Activated CD8-positive, alpha-beta memory T cell treated with anti-CD3 and anti-CD28 coated beads for 4 hours (primary cell): ENCODE results near the gene SNX27.
"Not testable (repeated sequence)": the region's sequence is repeated elsewhere in the genome, so short reads cannot be mapped to it uniquely, and the experiment has no call there.

Experiments
- DNase-seq, 2 donors: peaks; one replicate each; pipeline ENCODE4 v3.0.0-alpha.2; 2020; ENCODE audit warnings: low read depth in 2 of 2

SNX27 gene

DNA sequence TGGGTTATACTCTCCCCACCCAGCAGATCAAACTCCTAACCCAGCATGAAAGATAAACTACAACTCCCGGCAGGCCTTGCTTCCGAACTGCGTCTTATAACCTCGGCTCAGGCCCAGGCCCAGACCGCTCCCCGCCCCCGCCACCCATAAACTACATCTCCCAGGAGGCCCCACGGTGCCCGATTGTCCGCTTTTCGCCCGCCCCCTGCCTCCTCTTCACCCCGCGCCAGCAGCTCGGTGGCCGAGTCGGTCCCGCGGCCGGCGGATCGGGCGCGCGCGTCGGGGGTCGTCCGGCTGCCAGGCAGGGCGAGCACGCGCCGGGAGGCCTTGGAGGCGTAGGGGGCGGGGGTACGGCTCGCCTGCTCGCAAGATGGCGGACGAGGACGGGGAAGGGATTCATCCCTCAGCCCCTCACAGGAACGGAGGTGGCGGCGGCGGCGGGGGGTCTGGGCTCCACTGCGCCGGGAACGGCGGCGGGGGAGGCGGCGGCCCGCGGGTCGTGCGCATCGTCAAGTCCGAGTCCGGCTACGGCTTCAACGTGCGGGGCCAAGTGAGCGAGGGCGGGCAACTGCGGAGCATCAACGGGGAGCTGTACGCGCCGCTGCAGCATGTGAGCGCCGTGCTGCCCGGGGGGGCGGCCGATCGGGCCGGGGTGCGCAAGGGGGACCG is at the start of gene SNX27:
TSS of gene SNX27 (plus strand) at position 219 of the 669 bp plus-strand sequence. CDS start at position 371, 152 bp downstream.
- DNase-seq = peak; percentile 71 to 81

DNA sequence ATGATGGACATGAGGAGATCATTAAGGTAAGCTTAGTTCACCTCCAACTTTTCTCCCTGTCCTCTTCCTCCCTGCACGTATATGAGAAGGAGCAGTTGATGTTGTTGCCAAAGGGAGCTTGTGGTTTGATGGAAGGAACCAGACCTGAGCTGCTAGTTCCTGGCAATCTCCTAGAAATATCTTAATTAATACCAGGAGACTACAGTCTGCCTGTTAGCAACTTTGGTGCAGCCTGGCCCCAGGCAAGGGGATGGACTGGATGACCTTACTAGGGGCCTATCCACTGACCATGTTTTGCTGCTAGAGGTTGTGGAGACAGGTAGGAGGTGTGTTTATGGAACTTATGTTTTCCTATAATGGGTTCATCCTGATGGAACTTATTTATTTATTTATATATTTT is 49.2 kb upstream of the SNX27 start:
- DNase-seq = no peak

DNA sequence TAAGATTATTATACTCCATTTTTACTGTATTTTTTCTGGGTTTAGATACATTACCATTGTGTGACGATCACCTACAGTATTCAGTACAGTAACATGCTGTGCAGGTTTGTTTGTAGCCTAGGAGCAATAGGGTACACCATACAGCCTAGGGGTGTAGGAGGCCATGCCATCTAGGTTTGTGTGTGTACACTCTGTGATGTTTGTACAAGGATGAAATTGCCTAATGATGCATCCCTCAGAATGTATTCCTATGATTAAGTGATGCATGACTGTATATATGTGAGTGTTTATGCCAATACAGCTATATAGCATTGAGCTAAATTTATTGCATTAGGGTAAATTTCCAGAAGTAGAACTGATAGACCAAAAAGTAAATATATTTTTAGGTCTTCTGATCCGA is 48.5 kb upstream of the SNX27 start:
- DNase-seq = no peak

DNA sequence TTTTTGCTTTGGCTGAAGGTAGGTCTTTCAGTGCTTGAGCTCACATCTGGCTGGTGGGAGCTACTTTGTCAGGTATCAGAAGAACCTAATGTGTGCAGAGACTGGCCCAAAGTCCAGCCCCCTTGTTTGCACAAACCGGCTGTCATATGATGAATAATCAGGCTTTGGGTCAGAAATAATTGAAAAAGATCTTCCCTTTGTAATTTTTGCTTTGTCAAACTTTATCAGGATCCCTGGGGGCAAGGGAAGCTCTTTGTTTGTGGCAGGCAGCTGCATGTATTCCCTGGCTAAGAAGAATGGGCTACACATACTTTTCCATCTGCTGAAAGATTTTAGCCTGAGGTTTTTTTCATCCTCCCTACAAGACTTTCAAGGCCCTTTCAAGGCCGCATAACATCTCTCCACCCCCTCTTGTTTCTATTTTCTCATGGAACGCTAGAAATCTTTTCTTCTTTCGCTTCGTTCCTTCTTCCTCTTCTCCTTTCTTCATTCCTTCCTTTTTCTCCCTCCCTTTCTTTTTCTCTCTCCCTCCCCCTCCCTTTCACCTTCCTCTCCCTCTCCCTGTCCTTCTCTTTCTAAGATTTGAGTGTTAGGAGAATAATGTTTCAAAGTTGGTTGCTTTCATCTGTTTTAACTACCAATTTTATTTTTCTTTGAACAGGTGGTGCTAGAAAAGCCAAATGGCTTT is 46.2 kb upstream of the SNX27 start:
- DNase-seq = no peak

DNA sequence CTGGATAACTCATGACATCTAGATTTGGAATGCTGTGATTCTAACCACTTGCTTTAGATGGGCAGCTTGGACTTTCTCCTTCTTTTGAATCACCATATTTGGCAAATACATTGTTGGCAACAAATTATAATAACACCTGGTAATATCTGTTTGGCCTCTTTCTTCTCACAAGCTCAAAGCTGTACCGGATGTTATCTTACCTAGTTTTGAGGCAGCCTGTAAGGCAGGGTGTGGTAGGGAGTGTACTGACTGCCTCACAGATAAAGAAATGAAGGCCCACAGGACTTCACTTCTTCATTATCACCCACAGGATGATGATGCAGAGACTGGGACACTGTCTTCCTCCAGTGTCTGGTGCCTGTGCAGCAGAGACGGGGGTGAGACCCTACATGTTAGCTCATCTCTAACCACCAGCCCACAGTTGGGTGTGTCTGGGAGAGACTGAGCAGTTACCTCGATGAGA is 43.2 kb upstream of the SNX27 start:
- DNase-seq = peak in 1 of 2 donors; percentile 13

DNA sequence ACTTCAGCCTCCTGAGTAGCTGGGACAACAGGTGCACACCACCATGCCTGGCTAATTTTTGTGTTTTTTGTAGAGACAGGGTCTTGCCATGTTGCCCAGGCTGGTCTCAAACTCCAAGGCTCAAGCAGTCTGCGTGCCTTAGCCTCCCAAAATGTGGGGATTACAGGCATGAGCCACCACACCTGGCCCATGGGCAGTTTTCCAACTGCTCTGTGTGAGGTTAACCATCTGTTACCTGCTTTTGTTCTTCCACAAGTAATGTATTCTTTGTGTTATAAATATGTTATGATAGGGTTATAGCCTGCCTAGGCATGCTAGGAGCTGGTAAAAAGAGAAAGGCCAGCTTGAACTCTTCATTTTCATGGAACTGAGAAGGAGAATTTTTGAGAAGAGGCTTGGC is 41.0 kb upstream of the SNX27 start:
- no peak for DNase-seq

DNA sequence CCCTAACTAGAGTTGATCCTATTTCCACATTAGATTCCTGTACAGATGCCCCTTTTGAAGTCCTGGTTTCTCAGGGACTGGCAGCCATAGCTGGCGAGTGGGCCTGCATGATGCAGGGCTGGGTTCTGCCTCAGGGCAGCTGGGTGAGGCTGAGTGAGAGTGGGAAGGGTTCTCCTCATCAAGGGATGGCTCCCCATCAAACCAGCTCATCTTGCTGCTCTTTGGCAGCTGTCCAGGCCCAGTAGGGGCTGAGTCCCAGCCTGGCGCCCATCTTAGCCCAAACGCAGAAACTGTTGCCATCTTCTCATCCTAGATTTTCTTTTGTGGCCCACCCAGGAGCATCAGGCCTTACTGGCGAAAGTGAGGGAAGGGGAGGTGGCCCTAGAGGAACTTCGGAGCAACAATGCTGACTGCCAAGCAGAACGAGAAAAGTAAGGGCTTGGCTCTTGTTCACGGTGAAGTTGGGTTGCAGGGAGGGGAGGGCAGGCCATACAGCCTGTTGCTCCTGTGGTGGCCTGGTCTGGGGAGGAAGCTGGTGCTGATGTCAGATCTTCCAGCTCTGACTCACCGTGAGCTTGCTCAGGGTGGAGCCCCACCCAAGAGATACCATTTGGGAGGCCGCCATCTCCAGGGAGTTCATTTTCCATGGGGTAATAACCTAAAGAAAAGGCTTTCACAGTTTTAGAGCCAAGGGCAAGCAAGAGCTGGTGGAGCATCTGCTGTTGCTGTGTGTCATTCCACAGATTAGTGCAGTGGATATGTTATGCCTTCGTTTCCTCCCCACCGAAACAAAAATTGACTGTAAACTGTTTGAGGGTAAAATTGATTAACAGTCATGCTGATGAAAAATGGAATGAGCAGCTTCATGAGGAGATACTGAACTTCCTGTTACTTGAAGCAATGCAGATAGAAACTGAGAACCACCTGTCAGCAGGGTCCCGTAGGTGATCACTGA is 37.0 kb upstream of the SNX27 start:
- no peak for DNase-seq

DNA sequence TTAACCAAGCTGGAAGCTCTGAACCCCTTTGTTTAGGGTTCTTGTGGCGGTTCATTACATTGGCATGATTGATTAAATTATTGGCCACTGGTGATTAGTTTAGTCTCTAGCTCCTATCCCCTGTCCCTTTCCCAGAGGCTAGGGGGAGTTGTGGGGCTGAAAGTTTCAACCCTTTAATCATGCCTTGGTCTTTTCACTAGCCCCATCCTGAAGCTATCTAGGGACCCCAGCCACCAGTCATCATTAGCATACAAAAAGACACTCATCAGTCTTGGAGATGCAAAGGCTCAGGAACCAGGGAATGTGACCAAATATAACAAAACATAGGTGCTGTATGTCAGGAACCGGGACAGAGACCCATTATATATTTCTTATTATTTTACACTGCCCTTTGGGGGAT is 34.7 kb upstream of the SNX27 start:
- no peak for DNase-seq

DNA sequence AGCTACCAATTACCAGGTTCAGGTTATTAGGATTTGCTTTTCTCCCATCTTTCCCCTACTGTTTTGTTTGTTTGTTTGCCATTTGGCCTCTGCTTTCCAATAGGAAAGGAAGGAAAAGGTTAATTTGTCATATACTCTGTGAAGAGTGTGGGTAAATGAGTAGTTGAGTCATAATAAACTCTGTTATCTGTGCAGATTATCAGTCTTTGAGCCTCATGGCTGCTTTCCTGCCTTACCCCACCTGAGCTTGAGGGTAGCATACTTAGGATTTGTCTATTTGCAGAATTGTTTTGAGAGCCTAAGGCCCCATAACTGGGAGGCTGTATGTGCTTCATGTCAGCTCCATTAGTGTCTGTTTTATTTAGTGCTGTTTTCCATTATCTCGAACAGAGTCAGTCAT is 32.9 kb upstream of the SNX27 start:
- DNase-seq = no peak

DNA sequence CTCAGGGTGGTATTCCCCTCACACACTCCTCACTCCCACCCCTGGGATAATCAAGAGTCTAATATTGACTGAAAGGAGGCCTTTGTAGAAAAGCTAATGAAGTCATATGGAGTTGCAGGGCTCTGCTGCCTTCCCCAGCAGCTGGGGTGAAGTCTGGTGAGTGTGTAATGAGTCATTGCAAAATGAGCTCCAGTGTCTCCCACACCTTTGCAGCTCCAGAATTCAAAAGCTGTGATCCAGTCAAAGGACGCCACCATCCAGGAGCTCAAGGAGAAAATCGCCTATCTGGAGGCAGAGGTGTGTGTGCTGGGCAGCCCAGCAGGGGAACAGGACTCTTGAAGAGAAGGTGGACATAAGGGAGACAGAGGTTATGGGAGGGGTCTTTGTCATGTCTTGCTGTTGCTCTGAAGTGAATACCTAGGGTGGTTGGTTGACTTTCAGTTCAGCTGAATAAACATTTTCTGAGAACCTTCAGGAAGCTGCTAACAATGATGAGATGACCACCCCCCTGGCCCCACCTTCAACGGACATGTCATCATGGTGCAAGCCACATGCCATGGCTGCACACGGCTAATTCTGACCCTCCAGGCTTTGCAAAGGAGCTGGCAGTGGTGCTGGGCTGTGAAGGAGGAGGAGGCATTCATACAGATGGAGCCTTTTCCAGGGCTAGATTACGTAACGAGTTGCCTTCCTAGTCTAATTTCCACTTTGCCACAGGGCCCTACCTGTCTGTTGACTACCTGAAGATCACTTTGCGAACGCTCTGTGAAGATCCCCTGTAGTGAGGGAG is 32.2 kb upstream of the SNX27 start:
- DNase-seq = no peak

DNA sequence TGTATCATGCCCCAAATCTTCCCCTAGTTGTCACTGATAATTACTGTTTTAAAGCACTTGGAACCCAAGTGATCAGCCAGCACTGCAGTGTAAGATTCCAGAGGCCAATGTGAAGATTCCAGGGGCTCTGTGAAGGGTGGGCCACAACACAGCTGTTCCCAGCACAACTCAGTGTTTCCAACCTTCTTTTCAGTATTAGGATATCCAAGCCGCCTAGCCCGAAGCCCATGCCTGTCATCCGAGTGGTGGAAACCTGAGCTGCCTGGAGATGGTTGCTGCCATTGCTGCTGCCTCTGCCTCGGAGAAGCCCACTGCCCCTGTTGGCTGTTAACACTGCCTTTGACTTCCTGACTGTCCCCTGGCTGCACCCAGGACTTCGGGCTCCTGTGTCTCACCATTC is 30.4 kb upstream of the SNX27 start:
- DNase-seq = no peak

DNA sequence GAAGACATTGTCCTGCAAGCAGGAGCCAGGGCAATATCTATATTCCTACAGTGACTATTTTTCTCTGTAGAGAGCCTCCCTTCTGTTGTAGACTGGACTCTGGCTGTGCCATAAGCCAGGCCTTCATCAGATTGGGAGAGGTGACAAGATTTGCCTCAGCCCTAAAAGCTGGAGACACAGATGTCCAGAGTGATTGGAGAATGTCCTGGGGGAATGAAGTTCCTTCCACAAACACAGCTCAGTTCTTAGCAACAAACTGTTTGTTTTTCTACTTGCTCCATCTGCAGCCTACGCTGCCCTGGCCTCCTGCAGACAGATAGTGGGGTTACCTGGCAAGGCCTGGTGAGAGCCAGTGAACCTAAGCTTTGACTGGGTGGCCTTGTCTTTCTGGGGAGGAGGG is 29.9 kb upstream of the SNX27 start:
- no peak for DNase-seq

DNA sequence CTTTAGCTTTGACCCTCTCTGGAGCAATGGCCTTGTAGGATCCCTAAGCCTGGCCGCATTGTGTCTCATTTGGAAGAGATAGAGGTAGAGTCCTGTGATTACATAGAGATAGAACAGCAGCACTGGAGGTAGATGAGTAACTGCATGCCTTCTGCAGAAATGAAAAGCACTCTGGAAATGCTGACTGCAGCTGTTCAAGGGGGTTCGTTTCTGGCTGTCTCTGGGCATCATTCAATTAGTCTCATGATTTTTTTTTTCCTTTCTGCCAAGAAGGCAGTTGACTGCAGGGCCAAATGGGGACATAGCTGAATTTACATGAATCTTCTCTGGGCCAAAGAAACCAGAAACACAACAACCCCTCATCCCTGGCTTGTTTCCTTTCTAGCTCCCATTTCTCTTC is 28.1 kb upstream of the SNX27 start:
- DNase-seq = no peak

DNA sequence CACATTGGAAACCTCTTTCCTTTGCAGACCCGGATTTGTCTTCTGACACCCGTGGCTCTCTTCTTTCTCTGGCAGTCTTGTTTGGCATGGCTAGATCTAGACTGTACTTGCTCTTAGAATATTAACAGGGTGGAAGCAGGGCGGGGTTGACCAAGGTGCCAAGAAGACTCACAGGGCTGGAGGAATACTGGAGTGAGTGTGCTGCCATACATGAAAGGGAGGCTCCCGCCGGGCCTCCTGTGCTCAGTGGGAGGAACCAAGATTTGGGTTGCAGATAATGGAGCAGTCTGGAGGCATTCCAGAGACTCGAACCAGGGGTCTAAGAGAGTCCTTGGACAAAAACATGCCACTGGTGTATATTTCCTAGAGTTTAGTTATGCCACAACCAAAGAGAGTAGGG is 27.6 kb upstream of the SNX27 start:
- DNase-seq = no peak

DNA sequence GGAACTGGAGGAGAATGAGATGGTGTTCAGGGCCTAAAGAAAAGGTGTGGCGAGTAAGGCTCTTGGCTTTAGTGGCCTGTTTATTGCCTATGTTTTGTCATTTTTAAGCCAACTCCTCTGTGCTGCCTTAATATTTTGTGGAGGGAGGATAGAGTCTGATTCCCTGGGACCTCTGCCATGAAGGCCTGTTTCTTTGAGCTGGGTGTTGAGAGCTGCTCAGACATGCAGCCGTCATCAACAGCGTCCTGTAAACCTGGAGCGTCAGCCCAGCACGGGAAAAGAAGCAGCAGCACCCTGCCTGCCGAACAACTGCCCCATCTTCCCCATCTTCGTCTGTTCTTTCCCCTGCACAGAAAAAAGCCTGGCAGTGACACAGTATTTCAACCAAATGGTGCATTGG is 27.1 kb upstream of the SNX27 start:
- no peak for DNase-seq

DNA sequence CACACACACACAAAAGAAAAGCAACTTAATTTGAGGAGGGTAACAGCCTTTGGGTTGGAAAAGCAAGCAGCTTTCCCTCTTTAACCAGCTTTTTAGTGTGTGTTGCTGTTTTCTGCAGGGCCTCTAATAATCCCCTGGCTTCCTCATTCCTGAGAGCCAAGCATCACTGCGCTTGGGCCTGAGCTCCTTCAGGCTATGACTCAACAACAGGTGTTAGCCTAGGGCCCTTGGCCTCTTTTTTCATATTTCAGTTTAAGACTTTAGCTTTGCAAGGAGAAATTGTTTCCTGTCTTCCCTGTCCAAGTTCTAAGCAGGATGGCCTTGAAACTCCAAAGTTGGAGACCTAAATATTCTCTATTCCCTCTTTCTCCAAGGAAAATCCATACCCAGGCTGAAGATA is 26.2 kb upstream of the SNX27 start:
- DNase-seq = no peak

DNA sequence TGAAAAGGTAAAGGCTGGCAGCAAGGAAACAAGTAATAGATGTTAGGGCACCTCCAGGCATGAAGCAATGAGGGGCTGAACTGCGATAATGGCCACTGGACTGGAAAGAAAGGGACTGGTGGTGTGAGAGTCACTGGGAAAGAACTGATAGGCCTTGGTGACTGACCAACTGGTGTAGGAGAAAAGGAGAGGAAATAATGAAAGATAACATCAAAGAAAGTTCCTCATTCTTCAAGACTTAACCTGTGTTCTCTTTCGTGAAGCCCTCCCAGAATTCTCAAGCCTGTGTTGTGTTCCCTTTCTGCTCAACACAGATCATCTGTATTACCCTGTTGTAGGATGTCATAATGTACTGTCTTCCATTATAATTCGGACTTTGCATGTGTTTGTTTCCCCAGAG is 20.9 kb upstream of the SNX27 start:
- DNase-seq = no peak

DNA sequence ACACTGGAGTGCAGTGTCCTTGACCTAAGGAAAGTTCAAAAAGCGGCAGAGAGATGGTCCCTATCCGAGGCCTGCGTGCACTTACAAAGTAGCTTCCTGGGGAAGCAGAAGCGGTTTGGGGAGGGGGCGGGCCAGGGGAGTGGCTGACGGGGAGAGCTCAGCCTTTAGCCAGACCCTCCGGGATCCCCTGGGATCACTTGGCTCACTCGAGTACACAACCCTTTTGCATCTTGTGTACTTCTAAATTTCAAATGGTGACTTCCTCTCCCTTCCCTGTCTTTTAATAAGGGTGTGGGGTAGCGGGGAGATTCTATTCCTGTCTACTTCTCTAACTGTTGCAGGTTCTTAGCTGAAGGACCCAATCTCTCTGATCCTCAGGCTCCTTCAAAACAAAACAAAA is 18.1 kb upstream of the SNX27 start:
- DNase-seq = no peak

DNA sequence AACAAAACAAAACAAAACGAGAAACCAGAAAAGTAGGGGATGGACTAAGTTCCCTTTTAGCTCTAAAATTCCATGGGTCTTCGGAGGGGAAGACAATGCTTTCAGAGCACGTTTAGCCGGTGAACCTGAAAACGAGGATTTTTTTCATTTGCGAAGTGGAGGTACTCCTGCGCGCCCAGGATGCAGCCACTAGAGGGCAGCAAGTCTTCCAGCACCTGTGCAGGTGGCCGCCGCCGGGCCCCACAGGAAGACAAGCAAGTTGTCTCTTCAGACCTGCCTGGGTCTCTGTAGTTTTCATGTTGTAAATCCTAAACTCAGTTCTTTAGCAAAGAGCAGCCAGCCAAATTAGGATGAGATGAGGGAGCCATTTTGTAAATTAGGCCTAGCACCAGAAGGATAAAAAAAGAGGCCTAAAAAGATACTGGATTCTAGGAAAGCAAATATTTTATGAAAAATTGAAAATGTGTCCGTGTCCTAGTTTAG is 17.7 kb upstream of the SNX27 start:
- peak; percentile 68 to 71 for DNase-seq

DNA sequence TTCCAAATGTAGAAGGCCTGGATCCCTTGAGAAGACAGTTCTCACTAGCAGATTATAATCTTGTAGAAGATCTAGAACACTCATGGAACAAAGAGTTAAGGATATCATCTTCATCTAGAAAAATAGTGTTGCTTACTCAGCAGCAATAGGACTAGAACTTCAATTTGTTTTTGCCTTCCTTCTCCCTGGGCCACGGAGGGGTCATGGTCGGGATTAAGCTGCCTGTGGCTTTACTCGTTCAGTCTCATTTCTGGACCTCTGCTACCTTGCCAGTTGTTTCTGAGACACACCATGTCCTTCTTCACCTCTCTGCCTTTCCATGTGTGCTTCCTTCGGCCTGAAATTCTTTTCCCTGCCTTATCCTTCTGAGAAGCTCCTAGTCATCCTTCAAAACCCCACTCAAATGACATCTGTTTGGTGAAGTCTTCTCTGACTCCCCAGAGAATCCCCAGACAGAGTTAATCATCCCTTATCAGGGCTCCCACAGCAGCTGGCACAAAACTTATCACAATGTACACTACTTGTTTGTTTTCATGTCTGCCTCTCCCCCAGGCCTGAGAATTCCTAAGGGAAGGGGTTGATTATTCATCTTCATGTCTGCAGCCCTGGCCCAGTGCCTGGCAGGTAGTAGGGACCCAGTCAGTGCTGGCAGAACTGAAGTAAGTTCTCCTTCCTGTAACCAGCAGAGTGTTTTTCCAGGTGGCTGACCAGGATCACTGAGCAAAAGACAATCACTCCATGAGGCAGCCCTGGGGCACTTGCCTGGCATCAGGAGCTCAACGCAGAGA is 15.5 kb upstream of the SNX27 start:
- DNase-seq = no peak

DNA sequence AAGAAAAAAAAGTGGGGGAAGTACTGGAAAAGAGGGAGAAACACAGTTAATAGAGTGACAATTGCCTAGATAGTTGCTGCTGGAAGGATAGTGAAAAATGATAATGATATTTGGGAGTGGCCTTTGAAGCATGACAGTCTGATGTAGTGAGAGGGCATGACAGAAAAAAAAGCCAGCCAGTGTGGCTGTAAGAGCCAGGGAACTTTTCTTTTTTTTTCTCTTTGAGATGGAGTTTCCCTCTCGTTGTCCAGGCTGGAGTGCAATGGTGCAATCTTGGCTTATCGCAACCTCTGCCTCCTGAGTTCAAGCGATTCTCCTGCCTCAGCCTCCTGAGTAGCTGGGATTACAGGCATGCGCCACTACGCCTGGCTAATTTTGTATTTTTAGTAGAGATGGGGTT is 9.3 kb upstream of the SNX27 start:
- not testable (repeated sequence) for DNase-seq
